ENCODE results near the gene FCN3.

The FCN3 gene

DNA sequence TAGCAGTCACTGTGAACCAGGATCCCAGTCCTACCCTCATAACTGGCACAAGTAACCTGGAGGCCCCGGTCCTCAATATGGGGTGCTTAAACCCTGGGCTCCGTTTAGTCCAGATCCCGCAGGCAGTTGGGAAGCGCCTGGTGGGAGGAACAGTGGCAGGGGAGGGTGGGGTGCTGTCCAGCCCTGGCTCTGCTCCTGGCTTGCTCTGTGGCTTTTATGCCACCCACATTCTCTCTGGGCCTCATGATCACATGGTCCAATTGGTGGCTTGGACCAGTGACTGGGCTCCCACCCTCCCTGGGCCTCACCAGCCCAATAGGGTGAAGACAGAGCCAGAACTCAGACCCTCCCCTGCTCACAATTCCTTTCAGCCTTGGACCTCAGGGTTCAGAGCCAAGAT lies 5.6 kb upstream of the FCN3 start:
- peak; percentile 30 for DNase-seq (ENCODE audit: low spot score)

- no peak for DNase-seq (ENCODE audit: low spot score)
Measured at GRCh38 chr1:27379564-27380122, 5.0 kb upstream of the FCN3 start.

DNA sequence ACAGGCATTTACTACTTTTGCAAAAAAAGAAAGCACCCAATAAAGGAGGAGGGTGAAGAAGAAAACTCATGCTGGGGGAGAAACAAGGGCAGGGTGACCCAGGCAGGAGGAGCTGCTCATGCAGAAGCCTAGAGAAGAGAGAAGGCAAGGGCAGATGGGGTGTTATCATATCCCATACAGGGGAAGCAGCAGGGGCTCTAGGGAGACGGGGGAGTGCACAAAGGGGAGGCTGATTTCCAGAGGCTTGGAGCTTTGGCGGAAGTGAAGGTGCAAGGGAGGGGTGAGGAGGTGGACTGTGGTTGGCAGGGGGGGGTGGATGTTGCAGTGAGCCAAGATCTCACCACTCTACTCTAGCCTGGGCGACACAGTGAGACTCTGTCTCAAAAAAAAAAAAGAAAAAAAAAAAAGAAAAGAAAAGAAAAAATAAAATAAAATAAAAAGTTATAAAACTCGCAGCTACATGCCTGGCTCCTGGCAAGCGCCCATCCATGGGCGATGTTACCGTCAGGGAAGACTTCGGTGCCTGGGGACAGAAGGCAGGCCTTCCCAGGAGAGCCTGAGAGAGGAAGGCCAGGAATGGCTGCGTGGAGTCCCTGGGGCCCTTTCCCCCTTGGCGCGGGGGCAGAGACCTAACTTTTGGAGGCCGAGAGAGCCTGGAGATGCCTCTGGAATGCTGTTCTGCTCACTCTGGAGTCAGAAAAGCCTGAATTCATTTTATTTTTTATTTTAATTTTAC lies 3.3 kb upstream of the FCN3 start:
- DNase-seq (ENCODE audit: low spot score): no peak

GRCh38 chr1:27372808-27373690 lies 1.6 kb downstream of the FCN3 start:
- no peak for DNase-seq (ENCODE audit: low spot score)

DNA sequence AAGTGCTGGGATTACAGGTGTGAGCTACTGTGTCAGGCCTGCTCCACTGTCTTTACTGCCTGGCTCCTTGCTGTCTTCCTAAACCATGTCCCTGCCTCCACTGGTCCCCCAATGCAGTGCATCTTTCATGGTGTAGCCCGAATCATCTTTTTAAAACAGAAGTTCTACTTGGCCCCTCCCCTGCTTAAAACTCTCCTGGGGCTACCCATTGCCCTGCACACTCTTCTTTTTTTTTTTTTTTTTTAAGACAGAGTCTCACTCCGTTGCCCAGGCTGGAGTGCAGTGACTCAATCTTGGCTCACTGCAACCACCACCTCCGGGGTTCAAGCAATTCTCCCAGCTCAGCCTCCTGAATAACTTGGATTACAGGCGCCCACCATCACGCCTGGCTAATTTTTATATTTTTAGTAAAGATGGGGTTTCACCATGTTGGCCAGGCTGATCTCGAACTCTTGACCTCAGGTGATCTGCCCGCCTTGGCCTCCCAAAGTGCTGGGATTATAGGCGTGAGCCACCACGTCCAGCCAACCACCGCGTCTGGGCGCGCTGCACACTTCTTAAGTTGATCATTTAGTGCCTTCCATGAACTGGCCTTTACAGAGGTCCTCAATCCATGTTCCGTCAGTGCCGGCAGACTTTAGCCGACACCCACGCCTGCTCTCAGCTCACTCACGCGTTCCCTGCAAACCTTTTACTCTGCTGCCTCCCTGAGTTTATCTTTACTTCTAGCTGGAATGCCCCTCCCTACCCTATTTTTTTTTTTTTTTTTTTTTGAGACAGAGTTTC lies 2.4 kb downstream of the FCN3 start:
- DNase-seq (ENCODE audit: low spot score): no peak

DNA sequence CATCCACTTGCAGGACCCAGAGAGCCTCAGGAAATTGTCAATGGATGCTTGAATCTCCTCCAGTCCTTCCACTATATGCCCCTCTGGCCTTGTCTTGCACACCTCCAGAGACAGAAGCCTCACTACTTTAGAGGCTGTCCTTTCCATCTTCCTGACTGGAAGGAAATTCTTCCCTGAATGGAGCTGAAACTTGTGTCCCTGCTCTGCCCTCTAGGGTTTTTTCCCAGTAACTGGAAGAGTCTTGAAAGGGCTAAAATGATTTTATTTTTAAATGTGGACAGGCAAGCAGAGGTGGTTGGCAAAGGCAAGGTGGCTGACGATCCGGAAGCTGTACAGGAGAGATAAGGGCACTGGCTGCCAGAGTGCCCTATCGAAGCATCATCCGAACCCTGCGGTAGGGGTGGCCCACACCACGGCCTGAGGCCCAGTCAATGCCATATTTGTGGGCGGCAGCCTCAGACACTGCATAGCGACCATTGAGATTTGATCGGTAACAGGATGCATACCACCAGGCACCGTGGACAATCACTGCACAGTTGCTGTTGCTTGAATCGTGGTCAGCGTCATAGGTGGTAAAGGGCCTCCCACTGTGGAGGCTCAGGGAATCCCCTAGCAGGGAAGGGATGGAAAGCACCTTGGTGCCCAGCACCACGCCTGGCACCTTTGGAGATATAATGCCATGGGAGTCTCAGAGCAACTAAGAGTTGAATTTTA lies 5.6 kb downstream of the FCN3 start:
- DNase-seq (ENCODE audit: low spot score): no peak

GRCh38 chr1:27367160-27367650 lies 7.4 kb downstream of the FCN3 start:
- no peak for DNase-seq (ENCODE audit: low spot score)

GRCh38 chr1:27366411-27367159 lies 8.0 kb downstream of the FCN3 start, which contains the start of gene MAP3K6:
TSS of gene MAP3K6 (minus strand) at chr1:27366961. CDS start at chr1:27366597, 364 bp downstream.
- peak; percentile 86 for DNase-seq (ENCODE audit: low spot score)

DNA sequence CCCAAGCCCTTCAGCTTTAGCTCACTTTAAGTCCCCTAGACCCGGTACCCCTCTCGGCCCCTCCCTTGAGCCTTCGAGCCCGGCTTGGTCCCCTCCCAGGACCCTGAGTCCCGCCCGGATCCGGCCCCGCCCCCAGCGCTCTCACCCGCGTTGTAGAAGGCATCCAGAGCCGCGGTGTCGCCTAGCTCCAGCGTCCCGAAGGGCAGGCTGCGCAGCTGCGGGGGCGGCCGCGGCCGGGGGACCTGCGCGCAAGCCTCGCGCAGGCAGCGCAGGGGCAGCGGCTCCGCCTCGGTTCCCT lies 8.6 kb downstream of the FCN3 start:
- peak; percentile 71 for DNase-seq (ENCODE audit: low spot score)

- DNase-seq (ENCODE audit: low spot score): peak; percentile 97
Measured at GRCh38 chr1:27365372-27366112, 9.1 kb downstream of the FCN3 start.

- DNase-seq (ENCODE audit: low spot score): no peak
Measured at GRCh38 chr1:27364696-27365371, 9.8 kb downstream of the FCN3 start.

- DNase-seq (ENCODE audit: low spot score): no peak
Measured at GRCh38 chr1:27363766-27364695, 10.6 kb downstream of the FCN3 start.

GRCh38 chr1:27361553-27361952 lies 13.1 kb downstream of the FCN3 start:
- no peak for DNase-seq (ENCODE audit: low spot score)

DNA sequence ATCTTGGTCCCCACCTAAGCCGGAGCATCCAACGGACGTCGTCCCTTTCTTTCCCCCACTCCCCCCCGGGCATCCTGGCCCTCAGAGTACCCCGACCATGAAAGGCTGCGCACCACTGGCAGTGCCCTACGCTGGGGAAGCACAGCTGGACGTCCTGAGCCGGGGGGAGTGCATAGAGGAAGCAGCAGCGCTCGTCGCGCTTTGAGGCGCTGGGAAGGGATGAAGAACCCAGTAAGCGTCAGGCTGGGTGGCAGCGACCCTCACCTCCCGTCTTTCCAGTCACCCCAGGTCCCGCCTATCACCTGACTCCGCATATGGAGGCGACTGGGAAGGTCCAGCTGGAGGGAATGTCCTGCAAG lies 13.6 kb downstream of the FCN3 start:
- no peak for DNase-seq (ENCODE audit: low spot score)

DNA sequence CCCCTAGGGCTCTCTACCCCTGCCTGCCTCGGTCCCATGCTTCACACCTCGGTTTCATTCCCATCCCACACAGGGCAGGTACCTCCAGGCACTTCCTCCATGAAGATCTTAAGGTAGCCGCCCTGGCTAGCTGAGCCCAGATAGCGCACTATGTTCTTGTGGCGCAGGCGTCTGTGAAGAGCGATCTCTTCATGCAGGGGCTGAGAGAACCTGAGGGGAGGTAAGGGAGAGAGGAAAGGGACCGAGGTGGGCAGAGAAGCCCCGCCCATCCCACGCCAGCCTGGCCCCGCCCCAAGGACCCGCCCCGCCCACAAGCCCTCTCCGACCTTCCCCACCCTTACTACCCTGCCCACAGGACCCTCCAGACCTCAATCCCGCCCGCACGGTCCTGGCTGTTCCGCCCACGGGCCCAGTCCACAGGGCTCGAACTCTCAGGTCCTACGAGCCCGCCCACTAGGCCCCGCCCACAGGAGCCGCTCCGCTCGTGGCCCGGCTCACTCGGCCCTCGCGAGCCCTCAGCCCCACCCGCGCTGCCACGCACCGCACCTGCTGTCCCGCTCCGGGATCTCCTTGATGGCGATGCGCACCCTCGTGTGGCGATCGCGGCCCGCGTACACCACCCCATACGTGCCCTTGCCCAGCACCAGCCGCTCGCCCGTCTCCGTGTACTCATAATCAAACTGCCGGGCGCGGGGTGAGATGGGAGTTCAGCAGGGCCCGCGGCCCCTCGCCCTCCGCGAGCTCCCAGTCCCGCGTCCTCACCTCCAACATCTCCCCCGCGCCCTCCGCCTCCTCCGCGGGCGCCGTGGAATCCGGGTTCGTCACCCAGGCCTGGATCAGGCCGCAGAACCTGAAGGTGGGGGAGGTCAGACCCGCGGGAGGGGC lies 14.2 kb downstream of the FCN3 start:
- DNase-seq (ENCODE audit: low spot score): no peak

DNA sequence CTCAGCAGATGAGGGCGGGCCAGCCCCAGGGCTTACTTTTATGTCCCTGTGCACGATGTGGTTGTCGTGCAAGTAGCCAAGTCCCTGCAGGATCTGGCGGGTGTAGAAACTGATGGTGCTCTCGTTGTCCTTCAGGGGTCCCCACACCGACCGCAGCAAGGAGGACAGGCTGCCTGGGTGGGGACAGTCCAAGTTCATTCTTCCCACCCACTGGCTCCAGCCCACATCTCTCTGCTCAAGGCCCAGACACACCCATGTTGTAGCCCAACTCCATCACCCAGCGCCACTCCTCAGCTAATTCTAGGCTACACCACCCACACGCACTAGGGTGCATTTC lies 14.8 kb downstream of the FCN3 start:
- DNase-seq (ENCODE audit: low spot score): no peak

- no peak for DNase-seq (ENCODE audit: low spot score)
Measured at GRCh38 chr1:27358928-27359313, 15.7 kb downstream of the FCN3 start.
